Measurements from ENCODE around the gene HSPB8.

HSPB8 gene

DNA sequence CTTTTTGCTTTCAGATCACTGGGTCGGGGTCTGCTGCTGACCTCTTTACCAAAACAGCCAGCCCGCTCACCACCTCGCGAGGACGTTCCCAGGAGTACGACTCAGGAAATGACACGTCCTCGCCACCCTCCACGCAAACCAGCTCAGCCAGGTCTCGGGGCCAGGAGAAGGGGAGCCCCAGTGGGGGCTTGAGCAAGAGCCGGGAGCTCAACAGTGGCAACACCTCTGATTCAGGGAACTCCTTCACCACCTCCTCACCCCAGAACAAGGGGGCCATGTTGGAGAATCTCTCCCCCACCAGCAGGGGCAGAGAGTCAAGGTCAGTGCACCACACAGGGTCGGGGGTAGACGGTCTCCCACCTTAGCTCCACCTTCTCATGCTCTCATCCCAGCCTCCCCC lies 33.4 kb upstream of the HSPB8 start:
- TF ChIP-seq, protein P1, sequence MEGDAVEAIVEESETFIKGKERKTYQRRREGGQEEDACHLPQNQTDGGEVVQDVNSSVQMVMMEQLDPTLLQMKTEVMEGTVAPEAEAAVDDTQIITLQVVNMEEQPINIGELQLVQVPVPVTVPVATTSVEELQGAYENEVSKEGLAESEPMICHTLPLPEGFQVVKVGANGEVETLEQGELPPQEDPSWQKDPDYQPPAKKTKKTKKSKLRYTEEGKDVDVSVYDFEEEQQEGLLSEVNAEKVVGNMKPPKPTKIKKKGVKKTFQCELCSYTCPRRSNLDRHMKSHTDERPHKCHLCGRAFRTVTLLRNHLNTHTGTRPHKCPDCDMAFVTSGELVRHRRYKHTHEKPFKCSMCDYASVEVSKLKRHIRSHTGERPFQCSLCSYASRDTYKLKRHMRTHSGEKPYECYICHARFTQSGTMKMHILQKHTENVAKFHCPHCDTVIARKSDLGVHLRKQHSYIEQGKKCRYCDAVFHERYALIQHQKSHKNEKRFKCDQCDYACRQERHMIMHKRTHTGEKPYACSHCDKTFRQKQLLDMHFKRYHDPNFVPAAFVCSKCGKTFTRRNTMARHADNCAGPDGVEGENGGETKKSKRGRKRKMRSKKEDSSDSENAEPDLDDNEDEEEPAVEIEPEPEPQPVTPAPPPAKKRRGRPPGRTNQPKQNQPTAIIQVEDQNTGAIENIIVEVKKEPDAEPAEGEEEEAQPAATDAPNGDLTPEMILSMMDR (conservative IDR thresholded peaks at IDR 0.05), result no peak
- TF ChIP-seq ZFX (IDR thresholded peaks at IDR 0.05), result no peak
- no peak overlapping the region for H3K27ac ChIP-seq

DNA sequence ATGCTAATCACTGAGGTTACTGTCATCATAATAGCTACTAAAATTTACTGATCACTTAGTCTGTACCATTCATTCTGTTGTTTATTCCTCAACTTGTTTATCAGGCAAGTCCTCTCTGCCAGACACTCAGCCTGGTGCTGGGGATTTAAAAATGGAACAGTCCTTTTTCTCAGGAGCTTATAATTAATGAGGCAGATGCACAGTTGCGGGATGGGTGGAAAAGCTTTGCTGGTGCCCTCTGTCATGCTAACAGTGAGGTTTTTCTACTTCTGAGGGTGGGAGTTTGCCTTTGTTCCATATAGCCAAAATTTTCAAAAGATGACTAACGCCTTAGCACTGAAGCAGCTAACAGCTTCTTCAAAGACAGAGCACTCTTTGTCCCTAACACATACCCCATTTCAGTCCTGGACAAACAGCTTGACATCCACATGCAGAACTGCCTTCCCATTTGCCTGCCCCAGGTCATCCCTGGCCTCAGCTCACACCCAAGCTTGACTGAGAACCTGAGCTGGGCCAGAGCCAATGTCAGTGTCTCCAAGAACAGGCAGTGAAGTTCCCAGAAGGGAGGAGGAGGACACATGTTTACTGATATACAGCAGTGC lies 30.8 kb upstream of the HSPB8 start:
- no peak overlapping the region for H3K27ac ChIP-seq
- no peak for TF ChIP-seq ZFX (IDR thresholded peaks at IDR 0.05)
- TF ChIP-seq, protein P1 (conservative IDR thresholded peaks at IDR 0.05), result no peak

DNA sequence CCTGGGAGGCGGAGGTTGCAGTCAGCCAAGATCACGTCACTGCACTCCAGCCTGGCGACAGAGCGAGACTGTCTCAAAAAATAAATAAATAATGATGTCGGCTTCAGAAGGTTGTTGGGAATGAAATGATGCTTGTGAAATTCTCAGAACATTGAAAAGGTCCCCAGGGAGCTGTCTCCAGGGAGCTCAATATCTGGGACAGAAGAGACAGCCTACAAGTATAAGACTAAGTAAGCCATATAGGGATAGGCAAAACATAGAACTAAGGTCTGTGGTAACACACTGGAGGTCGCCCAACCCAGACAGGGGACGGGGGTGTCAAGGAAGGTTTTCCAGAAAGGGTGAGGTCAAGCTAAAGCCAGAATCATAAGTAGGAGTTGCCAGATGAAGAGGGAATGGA lies 29.5 kb upstream of the HSPB8 start:
- no peak overlapping the region for H3K27ac ChIP-seq

DNA sequence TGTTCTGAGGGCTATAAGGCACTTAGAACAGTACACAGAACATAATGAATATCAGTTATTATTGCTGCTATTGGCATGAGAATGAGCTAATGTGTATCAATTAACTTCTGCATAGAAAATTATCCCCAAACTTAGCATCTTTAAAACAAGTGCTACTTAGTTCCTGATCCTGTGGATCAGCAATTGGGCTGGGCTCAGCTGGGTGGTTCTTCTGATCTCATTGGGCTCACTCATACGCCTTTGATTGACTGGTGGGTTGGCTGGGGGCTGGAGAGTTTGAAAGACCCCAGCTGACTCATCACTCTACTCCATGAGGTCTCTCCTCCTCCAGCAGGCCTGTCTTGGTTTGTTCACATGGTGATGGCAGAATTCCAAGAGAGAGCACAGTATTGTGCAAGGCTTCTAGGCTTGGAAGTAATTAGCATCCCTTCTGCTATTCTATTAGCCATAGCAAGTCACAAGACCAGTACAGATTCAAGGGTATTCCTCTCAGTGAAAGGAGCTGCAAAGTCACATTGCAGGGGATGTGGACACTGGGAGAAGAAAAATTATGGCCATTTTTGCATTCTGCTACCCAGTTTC lies 27.2 kb upstream of the HSPB8 start:
- H3K27ac ChIP-seq, result no peak overlapping the region
- TF ChIP-seq, protein P1 (conservative IDR thresholded peaks at IDR 0.05), result no peak
- TF ChIP-seq ZFX (IDR thresholded peaks at IDR 0.05), result no peak

More for the DNA sequence above, 29.5 kb upstream of the HSPB8 start:
- TF ChIP-seq, protein P1 (conservative IDR thresholded peaks at IDR 0.05), result no peak
- no peak for TF ChIP-seq ZFX (IDR thresholded peaks at IDR 0.05)

DNA sequence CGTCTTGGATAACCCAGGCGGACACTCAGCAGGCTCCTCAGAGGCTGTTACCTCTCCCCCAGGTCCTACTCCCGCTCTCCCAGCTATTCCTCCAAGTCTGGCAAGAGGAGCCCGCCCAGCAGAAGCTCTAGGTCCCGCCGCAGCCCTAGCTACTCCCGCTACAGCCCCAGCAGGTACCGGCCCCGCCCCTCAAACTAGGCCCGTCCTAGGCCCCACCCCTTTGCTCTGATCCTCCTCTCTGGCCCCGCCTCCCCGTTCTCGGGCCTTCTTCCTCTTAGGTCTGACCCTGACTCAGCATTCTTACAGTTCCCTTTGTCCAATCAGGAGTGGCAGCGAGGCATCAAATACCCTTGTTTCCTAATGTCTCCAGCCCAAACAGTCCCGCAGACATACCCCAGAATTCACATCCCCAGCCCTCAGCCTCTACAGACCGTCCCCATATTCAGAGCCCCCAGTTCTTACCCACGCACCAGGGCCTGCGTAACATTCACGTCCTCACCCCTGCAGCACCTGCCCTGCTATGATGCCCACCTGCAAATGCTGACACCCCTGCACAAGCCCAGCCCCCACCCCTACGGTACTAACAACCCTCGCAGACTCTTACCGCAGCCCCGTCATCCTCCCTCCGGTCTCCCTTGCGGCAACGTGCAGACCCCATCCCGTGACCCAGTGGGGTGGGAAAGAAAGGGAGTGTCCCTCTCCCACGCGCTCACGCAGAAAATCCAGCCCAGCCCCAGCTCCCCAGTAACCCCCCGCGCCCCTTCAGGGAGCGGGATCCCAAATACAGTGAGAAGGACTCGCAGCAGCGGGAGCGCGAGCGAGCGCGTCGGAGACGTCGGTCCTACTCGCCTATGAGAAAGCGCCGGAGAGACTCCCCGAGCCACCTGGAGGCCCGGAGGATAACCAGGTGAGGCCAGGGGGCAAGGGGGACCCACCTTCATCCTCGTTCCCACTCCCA lies 25.0 kb upstream of the HSPB8 start:
- H3K27ac ChIP-seq, result no peak overlapping the region; the same call in 1 of the 2 replicates
- TF ChIP-seq ZFX (IDR thresholded peaks at IDR 0.05), result no peak
- TF ChIP-seq, protein P1 (conservative IDR thresholded peaks at IDR 0.05), result no peak

DNA sequence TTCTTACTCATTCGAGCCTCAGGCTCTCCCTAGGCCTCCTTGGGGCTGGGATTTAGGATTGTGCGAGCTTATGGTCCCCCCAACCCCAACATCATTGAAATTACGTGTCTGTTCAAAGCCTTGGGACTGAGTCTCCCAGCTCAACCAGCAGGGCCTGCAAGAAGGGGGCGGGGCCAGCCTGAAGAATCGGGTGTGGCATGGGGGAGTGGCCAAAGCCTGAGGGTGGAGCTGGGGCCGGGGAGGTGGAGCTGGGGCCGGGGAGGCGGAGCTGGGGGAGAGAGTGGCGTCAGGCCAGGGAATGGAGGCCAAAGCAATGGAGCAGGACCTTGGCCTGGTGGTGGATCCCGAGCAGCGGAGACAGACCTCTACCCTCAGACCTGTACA lies 24.3 kb upstream of the HSPB8 start:
- TF ChIP-seq, protein P1 (conservative IDR thresholded peaks at IDR 0.05), result no peak
- TF ChIP-seq ZFX (IDR thresholded peaks at IDR 0.05), result no peak
- H3K27ac ChIP-seq, result no peak overlapping the region; the same call in 1 of the 2 replicates
